ENCODE results near the gene ARHGAP26.

- TF ChIP-seq, protein P1, sequence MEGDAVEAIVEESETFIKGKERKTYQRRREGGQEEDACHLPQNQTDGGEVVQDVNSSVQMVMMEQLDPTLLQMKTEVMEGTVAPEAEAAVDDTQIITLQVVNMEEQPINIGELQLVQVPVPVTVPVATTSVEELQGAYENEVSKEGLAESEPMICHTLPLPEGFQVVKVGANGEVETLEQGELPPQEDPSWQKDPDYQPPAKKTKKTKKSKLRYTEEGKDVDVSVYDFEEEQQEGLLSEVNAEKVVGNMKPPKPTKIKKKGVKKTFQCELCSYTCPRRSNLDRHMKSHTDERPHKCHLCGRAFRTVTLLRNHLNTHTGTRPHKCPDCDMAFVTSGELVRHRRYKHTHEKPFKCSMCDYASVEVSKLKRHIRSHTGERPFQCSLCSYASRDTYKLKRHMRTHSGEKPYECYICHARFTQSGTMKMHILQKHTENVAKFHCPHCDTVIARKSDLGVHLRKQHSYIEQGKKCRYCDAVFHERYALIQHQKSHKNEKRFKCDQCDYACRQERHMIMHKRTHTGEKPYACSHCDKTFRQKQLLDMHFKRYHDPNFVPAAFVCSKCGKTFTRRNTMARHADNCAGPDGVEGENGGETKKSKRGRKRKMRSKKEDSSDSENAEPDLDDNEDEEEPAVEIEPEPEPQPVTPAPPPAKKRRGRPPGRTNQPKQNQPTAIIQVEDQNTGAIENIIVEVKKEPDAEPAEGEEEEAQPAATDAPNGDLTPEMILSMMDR (IDR thresholded peaks at IDR 0.05): no peak
- no peak for TF ChIP-seq POLR2A (IDR thresholded peaks at IDR 0.05)
These were observed 116.8 kb downstream of the ARHGAP26 start for GRCh38 chr5:142886956-142887355.
